HG02852 (cell line): ENCODE measurements around the gene FAM227B.
"Not testable (repeated sequence)": the region's sequence is repeated elsewhere in the genome, so short reads cannot be mapped to it uniquely, and the experiment has no call there.

Experiments
- ATAC-seq: cut with Tn5 transposase; IDR thresholded peaks from one replicate; pipeline ENCODE4 v1.9.1; 2021; ENCODE audit warnings: mild to moderate bottlenecking, moderate library complexity; ENCODE audit not compliant: unreplicated experiment

The FAM227B gene, protein sequence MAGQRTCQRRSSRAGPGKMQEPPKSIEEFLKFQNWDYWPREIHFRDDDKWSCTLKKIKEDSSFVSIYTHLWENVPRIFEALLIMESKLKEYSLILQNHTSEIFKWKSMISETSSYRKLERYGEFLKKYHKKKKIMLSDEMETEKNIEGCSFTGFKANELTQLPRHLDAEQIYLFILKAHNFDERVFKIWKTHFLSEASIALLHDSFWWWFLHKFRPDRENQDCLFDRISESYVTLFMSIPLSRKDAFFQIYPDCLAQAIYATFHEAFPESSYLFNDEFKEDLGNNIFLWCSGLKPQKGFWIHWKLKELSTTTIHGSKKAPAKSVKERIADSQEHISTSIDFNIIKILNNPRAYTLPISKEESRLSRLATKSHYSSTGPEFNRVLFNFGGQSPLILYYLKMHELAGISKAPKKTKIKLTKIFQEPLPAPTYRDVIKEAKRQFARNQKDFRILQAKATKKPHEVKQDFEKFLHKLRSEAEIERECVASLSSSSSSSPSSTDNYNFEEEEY

GRCh38 chr15:49620658-49621368 lies at the start of gene FAM227B, which contains the start of gene DTWD1:
Gene FAM227B (minus strand): TSS chr15:49620818. CDS start chr15:49615171, 5,647 bp downstream.
Gene DTWD1 (plus strand): TSS chr15:49621048. CDS start chr15:49625168, 4,120 bp downstream.
- peak; percentile 97 for ATAC-seq

DNA sequence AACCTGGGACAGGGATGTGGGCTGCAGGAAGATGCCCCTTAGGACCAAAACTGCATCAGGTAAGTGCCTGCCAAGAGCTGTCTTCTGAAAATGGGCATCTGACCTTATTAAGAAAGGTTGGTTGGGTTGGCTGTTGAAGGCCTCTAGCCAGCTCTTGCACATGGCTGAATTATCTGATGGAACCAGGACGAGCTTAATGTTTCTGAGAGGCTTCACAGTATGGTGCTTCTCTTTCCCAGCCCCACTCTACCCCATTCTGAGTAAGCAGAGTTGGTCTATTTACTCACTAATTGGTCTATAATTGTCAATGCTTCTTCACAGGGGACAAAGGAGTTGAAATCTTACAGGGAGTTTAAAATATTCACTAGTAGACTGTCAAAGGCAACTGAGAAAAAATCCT lies 48.7 kb upstream of the FAM227B start:
- no peak for ATAC-seq

DNA sequence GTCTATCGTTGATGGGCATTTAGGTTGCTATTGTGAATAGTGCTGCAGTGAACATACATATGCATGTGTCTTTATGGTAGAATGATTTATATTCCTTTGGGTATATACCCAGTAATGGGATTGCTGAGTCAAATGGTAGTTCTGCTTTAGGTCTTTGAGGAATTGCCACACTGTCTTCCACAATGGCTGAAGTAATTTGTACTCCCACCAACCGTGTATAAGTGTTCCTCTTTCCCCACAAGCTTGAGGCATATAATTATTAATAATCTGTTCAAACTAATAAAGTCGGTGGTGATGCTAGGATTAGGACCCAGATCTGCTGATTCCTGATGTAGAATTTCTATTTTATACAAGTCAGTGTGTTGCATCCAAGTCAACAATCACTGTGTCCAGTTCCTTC lies 45.9 kb upstream of the FAM227B start:
- ATAC-seq: not testable (repeated sequence)

GRCh38 chr15:49664716-49665115 lies 44.1 kb upstream of the FAM227B start:
- no peak for ATAC-seq

GRCh38 chr15:49656734-49657133 lies 36.1 kb upstream of the FAM227B start:
- no peak for ATAC-seq

DNA sequence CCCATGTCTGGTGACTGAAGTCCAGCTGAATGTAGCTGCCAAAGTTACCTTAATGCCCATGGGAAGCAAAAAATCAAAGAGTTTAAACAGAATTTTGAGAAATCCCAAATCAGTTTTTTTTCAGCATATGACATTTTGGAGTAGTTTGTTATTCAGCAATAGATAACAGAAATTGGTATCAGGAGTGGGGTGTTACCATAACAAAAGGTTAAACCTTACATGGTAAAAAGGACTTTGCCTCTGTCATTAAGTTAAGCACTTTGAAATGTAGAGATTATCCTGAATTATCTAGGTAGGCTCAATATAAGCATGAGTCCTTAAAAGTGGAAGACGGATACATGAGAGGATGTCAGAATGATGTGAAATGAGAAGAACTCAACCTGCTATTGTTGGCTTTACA lies 32.3 kb upstream of the FAM227B start:
- no peak for ATAC-seq

DNA sequence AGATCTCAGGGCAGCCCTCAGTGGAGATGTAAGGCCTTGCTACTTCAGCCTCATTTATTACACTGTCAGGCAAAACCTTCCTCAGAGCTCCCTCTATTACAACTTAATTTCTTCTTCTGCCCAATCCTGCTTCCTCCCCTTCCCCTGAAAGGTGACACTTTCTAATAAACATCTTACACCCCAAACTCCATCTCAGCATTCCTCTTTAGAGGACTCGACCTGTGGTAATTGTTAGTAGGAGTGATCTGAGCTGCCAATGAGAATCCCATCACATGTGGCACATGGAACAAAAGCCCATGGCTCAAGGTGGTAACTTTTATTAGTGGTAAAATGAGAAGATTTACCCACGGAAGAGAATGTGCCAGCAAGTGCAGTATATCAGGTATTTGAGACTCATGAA lies 30.1 kb upstream of the FAM227B start:
- no peak for ATAC-seq

DNA sequence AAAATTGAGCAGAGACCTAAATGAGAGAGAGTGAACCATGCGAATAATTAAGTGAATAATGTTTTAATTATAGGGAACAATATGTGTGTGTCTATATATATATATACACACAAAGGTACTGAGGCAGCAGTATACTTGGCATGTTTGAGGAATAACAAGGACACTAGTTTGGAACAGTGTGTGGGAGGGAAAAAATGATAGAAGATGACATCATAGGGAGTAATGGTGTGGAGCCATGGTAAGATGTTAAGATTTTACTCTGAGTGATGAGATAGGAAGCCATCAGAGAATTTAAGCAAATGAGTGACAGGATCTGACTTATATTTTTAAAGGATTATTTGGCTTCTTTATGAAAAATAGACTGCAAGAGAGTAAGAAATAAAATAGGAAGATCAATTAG lies 29.4 kb upstream of the FAM227B start:
- no peak for ATAC-seq

GRCh38 chr15:49646891-49647290 lies 26.3 kb upstream of the FAM227B start:
- ATAC-seq: no peak

GRCh38 chr15:49645941-49646340 lies 25.3 kb upstream of the FAM227B start:
- no peak for ATAC-seq

- no peak for ATAC-seq
Observed at GRCh38 chr15:49645277-49645676, 24.7 kb upstream of the FAM227B start.

DNA sequence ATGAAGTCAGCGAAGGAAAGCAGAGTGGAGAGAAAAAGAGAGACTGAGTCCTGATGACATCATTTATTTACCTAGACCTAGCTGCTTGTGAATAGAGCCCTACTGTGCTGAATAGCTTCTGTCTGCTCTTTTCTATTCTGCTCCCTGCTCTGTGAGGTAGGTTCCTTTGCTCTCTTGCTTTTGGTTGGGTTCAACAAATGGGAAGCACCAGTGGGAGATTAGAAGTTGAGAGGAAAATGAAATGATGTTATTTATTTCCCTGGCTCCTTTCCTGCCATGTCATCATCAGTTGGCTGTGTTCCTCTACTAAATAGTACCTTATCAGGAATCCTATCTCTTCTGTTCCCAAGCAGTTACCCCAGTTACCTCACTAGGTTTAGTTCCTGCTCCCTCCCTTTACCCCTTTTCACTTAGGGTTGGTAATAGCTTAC lies 23.8 kb upstream of the FAM227B start:
- no peak for ATAC-seq

GRCh38 chr15:49637857-49638256 lies 17.2 kb upstream of the FAM227B start:
- no peak for ATAC-seq

GRCh38 chr15:49628379-49628778 lies 7.8 kb upstream of the FAM227B start:
- no peak for ATAC-seq

- no peak for ATAC-seq
Observed at GRCh38 chr15:49627407-49627877, 6.8 kb upstream of the FAM227B start.

DNA sequence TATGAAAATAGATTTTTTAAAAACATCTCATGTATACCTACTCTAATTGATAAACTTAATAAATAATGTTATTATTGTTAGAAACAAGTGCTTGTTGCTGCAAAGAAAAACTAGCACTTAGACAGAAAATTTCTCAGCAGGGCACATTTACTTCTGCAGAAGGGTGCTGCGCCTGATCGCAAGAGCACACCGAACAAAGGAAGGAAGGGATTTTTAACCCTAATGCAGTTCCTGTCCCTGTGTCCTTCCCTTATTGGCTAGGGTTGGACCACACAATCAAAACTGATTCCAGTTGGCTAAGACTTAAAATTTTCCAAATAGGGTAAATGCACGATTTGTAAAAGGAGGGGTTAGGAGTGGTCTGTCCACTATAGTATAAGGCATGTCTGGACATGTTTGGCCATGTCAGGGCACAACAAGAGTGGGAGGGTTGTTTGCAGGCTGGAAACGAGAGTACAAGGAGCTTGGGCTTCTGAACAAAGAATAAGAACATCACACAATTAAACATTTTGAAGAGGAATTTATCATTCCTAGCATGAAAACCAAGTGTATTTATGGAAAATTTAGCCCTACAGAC lies 4.9 kb upstream of the FAM227B start:
- no peak for ATAC-seq

DNA sequence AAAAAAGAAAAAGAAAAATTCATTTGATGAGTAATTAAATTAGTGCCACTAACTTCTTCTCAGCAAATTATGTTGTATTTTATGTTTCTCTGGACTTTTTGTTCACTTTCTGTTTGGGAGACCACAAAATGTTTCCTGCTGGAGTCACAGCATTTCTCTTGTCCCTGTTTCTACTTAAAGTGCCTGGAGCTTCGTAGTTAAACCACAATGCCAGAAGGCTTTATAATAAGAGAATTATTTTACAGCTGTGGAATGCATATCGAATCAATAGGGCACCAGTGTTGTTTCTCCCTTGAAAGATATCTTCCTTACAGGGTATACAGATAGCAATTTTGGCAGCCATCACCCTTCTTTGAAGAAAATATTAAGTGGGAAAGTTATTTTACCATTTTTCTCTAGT lies 3.4 kb upstream of the FAM227B start:
- ATAC-seq: no peak

DNA sequence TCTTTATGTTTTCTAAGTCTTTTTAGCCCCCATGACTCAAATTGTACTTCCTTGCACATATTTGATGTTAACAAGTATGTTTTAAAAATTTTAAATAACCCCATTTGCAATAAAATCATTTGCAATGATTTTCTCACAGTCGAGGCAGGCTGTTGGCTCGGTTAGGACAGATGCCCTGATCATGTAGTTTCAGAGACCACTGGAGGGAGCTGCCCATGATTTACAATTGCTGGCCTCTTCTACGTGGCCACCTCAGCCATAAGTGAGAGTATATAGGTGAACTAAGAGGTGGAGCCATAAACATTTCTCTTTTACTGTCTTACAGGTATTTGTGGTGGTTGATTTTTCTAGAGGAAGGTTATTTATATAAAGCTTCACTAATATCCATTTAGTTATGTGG lies 1.9 kb upstream of the FAM227B start:
- ATAC-seq: no peak

DNA sequence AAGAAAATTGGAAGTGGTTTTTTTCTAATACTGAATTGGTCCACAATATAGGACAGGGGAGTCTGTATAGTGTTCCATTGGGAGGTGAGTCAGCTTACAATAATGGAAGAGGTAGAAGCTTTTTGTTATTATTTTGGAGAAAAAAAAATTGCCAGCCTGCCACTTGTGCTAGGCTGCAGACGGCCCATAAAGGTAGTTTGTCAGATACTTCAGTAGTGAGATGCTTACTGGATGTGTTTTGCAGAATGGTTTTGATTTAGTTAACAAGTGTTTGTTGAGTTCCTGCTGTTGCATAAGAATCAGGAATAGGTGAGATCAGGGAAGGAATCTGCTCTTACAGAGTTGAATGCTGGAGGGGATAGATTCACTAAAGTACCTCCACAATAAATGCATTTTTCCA lies 1.3 kb upstream of the FAM227B start:
- no peak for ATAC-seq

- ATAC-seq: no peak
Observed at GRCh38 chr15:49621401-49621811, 788 bp upstream of the FAM227B start.

GRCh38 chr15:49620199-49620598 lies 419 bp downstream of the FAM227B start:
- no peak for ATAC-seq
